Ectodermal cell (in vitro differentiated cells): ENCODE data around the gene AK2.

Experiments used
- H3K27ac ChIP-seq: 2 replicates; pipeline ENCODE4 v1.7.0; 2013; ENCODE audit warnings: mild to moderate bottlenecking, low read depth, low read length; ENCODE audit not compliant: insufficient read depth, poor library complexity, severe bottlenecking
- H3K27me3 ChIP-seq: 2 replicates; pipeline ENCODE4 v1.7.0; 2013; ENCODE audit warnings: mild to moderate bottlenecking, low read length; ENCODE audit not compliant: insufficient read depth, control insufficient read depth, poor library complexity, severe bottlenecking
- H3K36me3 ChIP-seq: one replicate; pipeline ENCODE4 v1.7.0; 2013; ENCODE audit warnings: low read length; ENCODE audit not compliant: control insufficient read depth, insufficient read depth
- H3K4me1 ChIP-seq: one replicate; pipeline ENCODE4 v1.7.0; 2013; ENCODE audit warnings: low read length; ENCODE audit not compliant: control insufficient read depth, insufficient read depth
- H3K4me3 ChIP-seq: 2 replicates; pipeline ENCODE4 v1.7.0; 2013; ENCODE audit warnings: low read depth, low read length, control low read depth; ENCODE audit not compliant: insufficient read depth
- H3K9me3 ChIP-seq: 2 replicates; pipeline ENCODE4 v1.7.0; 2013; ENCODE audit warnings: mild to moderate bottlenecking, low read length, moderate library complexity; ENCODE audit not compliant: control insufficient read depth
- WGBS, 2 experiments: methylation state at CpG; one replicate each; pipeline ENCODE4 v1.1.7; 2013; ENCODE audit warnings: missing lambda C conversion rate in 2 of 2; 5-methylcytosine and 5-hydroxymethylcytosine counted together

The AK2 gene

GRCh38 chr1:33012165-33012564, 24.5 kb downstream of the AK2 start:
- Histone ChIP-seq H3K27ac (no peak overlapping the region), H3K36me3 (peaks cover 31% of the 10 kb centered on the region)

GRCh38 chr1:33010932-33011731, 25.6 kb downstream of the AK2 start:
- Histone ChIP-seq H3K27ac (no peak overlapping the region), H3K36me3 (peaks cover 31% of the 10 kb centered on the region)
- WGBS, 2 experiments: 95 to 99% methylated on average over 5 of the region's 5 CpGs

More at GRCh38 chr1:33012165-33012564, 24.5 kb downstream of the AK2 start:
- no peaks in the 10 kb centered on the region for H3K27me3 ChIP-seq
- WGBS, 2 experiments: 92 to 95% methylated on average over 3 of the region's 3 CpGs
- H3K4me3 ChIP-seq: no peak overlapping the region
- peaks cover under 1% of the 10 kb centered on the region for H3K4me1 ChIP-seq
- H3K9me3 ChIP-seq: no peaks in the 10 kb centered on the region

GRCh38 chr1:33009561-33009960, 27.1 kb downstream of the AK2 start:
- Histone ChIP-seq H3K27me3 (no peaks in the 10 kb centered on the region), H3K27ac (no peak overlapping the region), H3K4me1 (peaks cover 13% of the 10 kb centered on the region), H3K9me3 (no peaks in the 10 kb centered on the region), H3K36me3 (peaks cover 31% of the 10 kb centered on the region), H3K4me3 (no peak overlapping the region)
- WGBS, 2 experiments: 100% methylated on average over 1 of the region's 1 CpG

More at GRCh38 chr1:33010932-33011731, 25.6 kb downstream of the AK2 start:
- H3K27me3 ChIP-seq: no peaks in the 10 kb centered on the region
- peaks cover 11% of the 10 kb centered on the region for H3K4me1 ChIP-seq
- no peak overlapping the region for H3K4me3 ChIP-seq
- H3K9me3 ChIP-seq: no peaks in the 10 kb centered on the region

DNA sequence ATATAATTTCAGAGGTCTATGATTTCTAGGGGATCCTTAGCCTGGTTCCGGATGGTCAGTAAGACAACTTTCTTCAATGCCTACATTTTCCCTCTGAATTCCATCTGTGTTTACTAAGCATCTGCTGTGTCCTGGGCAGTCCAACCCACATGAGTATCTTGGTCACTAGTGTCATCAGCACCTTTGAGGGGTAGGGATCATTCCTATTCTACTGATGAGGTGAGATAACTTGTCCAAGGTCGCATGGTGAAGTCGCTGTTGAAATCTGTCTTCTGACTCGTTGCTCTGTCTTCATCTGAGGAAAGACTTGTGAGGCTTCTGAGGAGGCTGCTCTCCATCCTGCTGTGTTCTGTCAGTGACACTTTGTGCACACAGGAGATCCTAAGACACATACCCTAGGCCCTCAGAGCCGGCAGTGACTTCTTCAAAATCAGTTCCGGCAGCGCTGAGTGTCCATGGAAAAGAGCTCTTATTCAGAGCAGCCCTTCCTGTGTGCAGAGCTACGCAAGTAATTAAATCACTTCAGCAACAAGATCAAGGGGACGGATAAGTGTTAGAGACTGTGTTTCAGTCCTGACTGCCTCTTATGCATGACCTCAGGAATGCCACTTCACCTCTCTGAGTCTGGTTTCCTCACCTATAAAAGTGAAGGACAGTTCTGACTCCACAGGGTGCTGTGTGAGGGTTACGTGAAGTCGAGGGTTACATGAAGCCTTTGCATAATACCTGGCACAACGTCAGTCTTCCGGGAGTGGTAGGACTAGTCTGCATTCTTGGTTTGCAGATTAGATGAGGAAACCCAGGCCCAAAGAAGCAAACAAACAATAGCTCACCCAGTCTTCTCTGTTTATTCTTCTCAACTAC, 28.4 kb downstream of the AK2 start:
- peaks cover 19% of the 10 kb centered on the region for H3K36me3 ChIP-seq
- H3K4me1 ChIP-seq: peaks cover 13% of the 10 kb centered on the region
- H3K4me3 ChIP-seq: no peak overlapping the region
- 94 to 95% methylated on average over 13 of the region's 13 CpGs for WGBS, 2 experiments
- no peaks in the 10 kb centered on the region for H3K9me3 ChIP-seq
- no peaks in the 10 kb centered on the region for H3K27me3 ChIP-seq
- H3K27ac ChIP-seq: no peak overlapping the region

DNA sequence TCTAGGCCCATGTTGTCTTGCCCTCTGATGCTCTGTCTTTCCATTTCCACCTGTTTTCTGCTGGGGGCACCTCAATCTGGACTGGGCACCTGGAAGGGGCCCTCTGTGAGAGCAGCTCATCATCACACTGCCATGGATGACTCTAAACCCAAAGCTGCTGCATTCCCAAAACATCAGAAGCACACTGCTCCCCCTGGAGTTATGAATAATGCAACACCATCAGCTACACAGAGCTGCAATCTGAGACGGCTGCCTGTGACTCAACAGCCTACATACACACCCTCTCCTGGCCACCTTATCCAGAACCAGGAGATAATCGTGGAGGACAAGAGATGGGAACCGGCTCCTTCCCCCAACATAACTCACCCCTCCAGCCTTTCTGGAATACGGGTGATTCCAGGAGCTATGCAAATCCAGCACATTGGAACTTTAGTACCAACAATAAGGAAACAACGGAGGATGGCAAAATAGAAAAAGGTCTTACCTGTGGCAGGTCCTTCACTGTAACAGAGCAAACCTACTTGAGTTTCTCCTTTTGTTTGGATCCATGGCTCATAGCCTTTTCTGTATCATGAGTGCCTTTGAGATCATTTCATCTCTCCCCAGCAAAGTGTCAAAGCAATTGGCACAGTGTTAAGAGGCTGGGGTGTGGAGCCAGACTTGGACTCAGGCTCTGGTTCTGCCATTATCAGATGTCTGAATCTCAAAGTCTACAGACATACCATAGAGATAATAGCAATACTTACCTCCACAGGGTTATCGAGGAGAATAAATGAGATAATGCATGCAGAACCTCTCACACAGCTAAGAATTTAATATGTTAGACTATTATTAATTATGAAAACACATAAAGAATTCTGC, 29.3 kb downstream of the AK2 start:
- no peaks in the 10 kb centered on the region for H3K9me3 ChIP-seq
- H3K4me1 ChIP-seq: peaks cover 13% of the 10 kb centered on the region
- no peaks in the 10 kb centered on the region for H3K27me3 ChIP-seq
- H3K27ac ChIP-seq: no peak overlapping the region
- 81 to 89% methylated on average over 5 to 6 of the region's 6 CpGs for WGBS, 2 experiments
- no peak overlapping the region for H3K4me3 ChIP-seq
- H3K36me3 ChIP-seq: peaks cover 12% of the 10 kb centered on the region

DNA sequence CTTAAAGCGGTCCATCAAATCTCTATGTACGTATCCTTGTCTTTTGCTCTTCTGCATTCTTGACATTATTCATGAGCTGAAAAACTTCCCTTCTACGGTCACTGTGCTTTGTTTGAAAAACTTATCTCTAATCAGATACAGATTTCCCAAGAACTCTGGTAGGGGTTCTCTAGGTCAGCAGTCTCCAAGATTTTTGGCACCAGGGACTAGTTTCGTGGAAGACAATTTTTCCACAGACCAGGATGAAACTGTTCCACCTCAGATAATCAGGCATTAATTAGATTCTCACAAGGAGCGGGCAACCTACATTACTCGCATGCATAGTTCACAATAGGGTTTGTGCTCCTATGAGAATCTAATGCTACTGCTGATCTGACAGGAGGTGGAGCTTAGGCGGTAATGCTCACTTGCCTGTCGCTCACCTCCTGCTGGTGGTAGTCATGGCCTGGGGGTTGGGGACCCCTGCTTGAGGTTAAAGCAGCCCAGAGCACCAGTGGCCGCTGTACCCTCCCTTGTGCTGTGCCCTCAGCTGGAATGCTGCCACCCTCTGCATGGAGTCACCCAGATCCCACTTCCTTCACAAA, 30.8 kb downstream of the AK2 start:
- 76 to 77% methylated on average over 9 of the region's 9 CpGs for WGBS, 2 experiments
- H3K27ac ChIP-seq: no peak overlapping the region
- no peaks in the 10 kb centered on the region for H3K27me3 ChIP-seq
- no peaks in the 10 kb centered on the region for H3K9me3 ChIP-seq
- peaks cover 13% of the 10 kb centered on the region for H3K4me1 ChIP-seq
- peaks cover 7% of the 10 kb centered on the region for H3K36me3 ChIP-seq
- no peak overlapping the region for H3K4me3 ChIP-seq

GRCh38 chr1:33005117-33005837, 31.4 kb downstream of the AK2 start:
- H3K9me3 ChIP-seq: no peaks in the 10 kb centered on the region
- H3K36me3 ChIP-seq: peaks cover 7% of the 10 kb centered on the region
- no peak overlapping the region for H3K4me3 ChIP-seq
- no peaks in the 10 kb centered on the region for H3K27me3 ChIP-seq
- H3K27ac ChIP-seq: no peak overlapping the region
- H3K4me1 ChIP-seq: peaks cover 13% of the 10 kb centered on the region
- 96 to 97% methylated on average over 2 of the region's 2 CpGs for WGBS, 2 experiments

DNA sequence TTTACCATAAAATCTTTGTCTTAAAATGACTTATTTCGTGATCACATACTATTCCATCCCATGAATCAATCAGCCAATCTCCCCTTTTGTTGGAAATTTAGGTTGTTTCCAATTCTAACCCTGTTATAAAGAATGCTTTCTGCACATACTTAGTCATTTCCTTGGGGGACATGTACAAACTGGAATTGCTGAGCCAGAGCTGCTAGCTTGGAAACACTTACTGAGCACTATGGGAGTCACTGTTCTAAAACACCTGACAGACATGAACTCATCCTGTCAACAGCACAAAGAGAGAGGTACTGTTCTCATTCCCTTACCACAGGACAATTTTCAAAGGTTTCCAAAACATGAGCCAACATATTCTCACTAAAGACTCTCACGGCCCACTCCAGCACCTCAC, 32.1 kb downstream of the AK2 start:
- H3K4me3 ChIP-seq: no peak overlapping the region
- H3K27ac ChIP-seq: no peak overlapping the region
- no peaks in the 10 kb centered on the region for H3K27me3 ChIP-seq
- WGBS, 2 experiments: 96 to 99% methylated on average over 2 of the region's 2 CpGs
- no peaks in the 10 kb centered on the region for H3K9me3 ChIP-seq
- peaks cover 7% of the 10 kb centered on the region for H3K36me3 ChIP-seq
- H3K4me1 ChIP-seq: peaks cover 13% of the 10 kb centered on the region

- Histone ChIP-seq H3K9me3 (no peaks in the 10 kb centered on the region), H3K27ac (no peak overlapping the region), H3K4me1 (peaks cover 13% of the 10 kb centered on the region), H3K27me3 (no peaks in the 10 kb centered on the region), H3K4me3 (no peak overlapping the region), H3K36me3 (peaks cover 2% of the 10 kb centered on the region)
- 90 to 94% methylated on average over 3 to 4 of the region's 4 CpGs for WGBS, 2 experiments
Observed at GRCh38 chr1:33003657-33004056, 33.0 kb downstream of the AK2 start.
